Thyroid gland (tissue), 4 donors: ENCODE results near the gene MAP3K10.

Source experiments
- CTCF ChIP-seq, 6 experiments: fragments of 200-600 bp in 3 of 6; fragments of 450-650 bp in 3 of 6; sonication (generic) in 3 of 6; IDR thresholded peaks; one replicate each; pipeline ENCODE4 v1.5.1; 2016 to 2019; ENCODE audit warnings: antibody characterized with exemption in 6 of 6, mild to moderate bottlenecking in 2 of 6, inconsistent platforms in 1 of 6, moderate library complexity in 1 of 6
- POLR2A ChIP-seq, 2 donors: fragments of 450-650 bp; IDR thresholded peaks; one replicate each; pipeline ENCODE4 v1.6.1; 2017; ENCODE audit warnings: antibody characterized with exemption in 2 of 2, mild to moderate bottlenecking in 2 of 2, moderate library complexity in 1 of 2

- TF ChIP-seq POLR2A (IDR thresholded peaks at IDR 0.05) (no peak), CTCF (IDR thresholded peaks at IDR 0.05) (no peak)
Measured at GRCh38 chr19:40228863-40229262, 37.6 kb downstream of the MAP3K10 start.
